ENCODE results near the gene ZBTB37.
"Not testable (repeated sequence)": the region's sequence is repeated elsewhere in the genome, so short reads cannot be mapped to it uniquely, and the experiment has no call there.

Gene ZBTB37

GRCh38 chr1:173871500-173871899 is 3.3 kb downstream of the ZBTB37 start:
- TF ChIP-seq BACH2 (CRISPR knock-in tag; IDR thresholded peaks at IDR 0.05; ENCODE audit: borderline replicate concordance), result no peak

DNA sequence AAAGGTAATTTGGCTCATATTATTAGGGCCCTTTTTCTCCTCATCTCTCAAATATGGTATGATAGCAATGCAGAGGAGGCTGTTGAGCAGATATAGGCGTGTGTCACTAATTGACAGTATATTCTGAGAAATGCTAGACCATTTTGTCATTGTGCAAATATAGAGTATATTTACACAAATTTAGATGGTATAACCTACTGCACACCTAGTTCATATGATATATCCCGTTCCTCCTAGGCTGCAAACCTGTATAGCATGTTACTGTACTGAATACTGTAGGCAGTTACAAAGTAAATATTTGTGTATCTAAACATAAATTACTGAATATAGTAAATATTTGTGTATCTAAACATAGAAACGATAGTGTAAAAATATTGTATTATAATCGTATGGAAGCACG is 8.6 kb downstream of the ZBTB37 start:
- TF ChIP-seq ZNF8 (CRISPR knock-in tag; IDR thresholded peaks at IDR 0.05) (no peak), ARNTL (CRISPR knock-in tag; IDR thresholded peaks at IDR 0.05; ENCODE audit: borderline replicate concordance, low read depth) (no peak), PPARA (CRISPR knock-in tag; IDR thresholded peaks at IDR 0.05; ENCODE audit: borderline replicate concordance) (no peak), GLIS3 (CRISPR knock-in tag; IDR thresholded peaks at IDR 0.05) (no peak), SNAI2 (CRISPR knock-in tag; IDR thresholded peaks at IDR 0.05) (no peak), OSR1 (CRISPR knock-in tag; IDR thresholded peaks at IDR 0.05) (no peak), RARB (CRISPR knock-in tag; IDR thresholded peaks at IDR 0.05) (no peak), ISL1 (CRISPR knock-in tag; IDR thresholded peaks at IDR 0.05) (no peak), TOX (CRISPR knock-in tag; IDR thresholded peaks at IDR 0.05; ENCODE audit: borderline replicate concordance) (no peak)
- TF ChIP-seq, protein P1, sequence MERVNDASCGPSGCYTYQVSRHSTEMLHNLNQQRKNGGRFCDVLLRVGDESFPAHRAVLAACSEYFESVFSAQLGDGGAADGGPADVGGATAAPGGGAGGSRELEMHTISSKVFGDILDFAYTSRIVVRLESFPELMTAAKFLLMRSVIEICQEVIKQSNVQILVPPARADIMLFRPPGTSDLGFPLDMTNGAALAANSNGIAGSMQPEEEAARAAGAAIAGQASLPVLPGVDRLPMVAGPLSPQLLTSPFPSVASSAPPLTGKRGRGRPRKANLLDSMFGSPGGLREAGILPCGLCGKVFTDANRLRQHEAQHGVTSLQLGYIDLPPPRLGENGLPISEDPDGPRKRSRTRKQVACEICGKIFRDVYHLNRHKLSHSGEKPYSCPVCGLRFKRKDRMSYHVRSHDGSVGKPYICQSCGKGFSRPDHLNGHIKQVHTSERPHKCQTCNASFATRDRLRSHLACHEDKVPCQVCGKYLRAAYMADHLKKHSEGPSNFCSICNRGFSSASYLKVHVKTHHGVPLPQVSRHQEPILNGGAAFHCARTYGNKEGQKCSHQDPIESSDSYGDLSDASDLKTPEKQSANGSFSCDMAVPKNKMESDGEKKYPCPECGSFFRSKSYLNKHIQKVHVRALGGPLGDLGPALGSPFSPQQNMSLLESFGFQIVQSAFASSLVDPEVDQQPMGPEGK (CRISPR knock-in tag; IDR thresholded peaks at IDR 0.05; ENCODE audit: borderline replicate concordance), result no peak
- no peak for ATAC-seq

More at GRCh38 chr1:173871500-173871899, 3.3 kb downstream of the ZBTB37 start:
- no peak for ATAC-seq

DNA sequence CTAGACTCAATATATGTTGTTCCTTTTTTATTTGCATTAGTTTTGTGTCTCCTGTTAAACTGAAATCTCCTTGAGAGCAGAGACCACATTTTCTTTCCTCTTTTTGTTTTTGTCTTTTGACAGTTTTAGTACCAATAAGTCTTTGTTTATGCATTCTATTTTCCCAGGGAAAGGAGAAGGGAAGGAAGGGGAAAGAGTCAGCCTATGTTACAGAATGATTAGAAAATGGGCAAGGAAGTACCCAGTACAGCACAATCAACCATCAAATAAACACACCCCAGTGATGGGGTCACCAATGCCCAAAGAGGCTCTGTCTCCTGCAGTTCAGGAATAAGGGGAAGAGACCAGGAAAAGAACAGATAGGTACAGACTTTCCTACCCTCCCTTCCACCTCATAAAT is 10.1 kb downstream of the ZBTB37 start:
- TF ChIP-seq ZC3H10 (CRISPR knock-in tag; IDR thresholded peaks at IDR 0.05) (no peak), ZNF70 (CRISPR knock-in tag; IDR thresholded peaks at IDR 0.05) (no peak), GLIS3 (CRISPR knock-in tag; IDR thresholded peaks at IDR 0.05) (no peak), ZNF8 (CRISPR knock-in tag; IDR thresholded peaks at IDR 0.05) (no peak)
- TF ChIP-seq, protein P2, sequence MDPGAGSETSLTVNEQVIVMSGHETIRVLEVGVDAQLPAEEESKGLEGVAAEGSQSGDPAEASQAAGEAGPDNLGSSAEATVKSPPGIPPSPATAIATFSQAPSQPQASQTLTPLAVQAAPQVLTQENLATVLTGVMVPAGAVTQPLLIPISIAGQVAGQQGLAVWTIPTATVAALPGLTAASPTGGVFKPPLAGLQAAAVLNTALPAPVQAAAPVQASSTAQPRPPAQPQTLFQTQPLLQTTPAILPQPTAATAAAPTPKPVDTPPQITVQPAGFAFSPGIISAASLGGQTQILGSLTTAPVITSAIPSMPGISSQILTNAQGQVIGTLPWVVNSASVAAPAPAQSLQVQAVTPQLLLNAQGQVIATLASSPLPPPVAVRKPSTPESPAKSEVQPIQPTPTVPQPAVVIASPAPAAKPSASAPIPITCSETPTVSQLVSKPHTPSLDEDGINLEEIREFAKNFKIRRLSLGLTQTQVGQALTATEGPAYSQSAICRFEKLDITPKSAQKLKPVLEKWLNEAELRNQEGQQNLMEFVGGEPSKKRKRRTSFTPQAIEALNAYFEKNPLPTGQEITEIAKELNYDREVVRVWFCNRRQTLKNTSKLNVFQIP (CRISPR knock-in tag; IDR thresholded peaks at IDR 0.05; ENCODE audit: borderline replicate concordance, low read depth), result no peak
- no peak for ATAC-seq

GRCh38 chr1:173881117-173881516 is 12.9 kb downstream of the ZBTB37 start:
- not testable (repeated sequence) for ATAC-seq

GRCh38 chr1:173884701-173885100 is 16.5 kb downstream of the ZBTB37 start:
- ATAC-seq, result no peak
- TF ChIP-seq CSRNP3 (CRISPR knock-in tag; IDR thresholded peaks at IDR 0.05), result no peak
- TF ChIP-seq SNAI2 (CRISPR knock-in tag; IDR thresholded peaks at IDR 0.05), result no peak
- TF ChIP-seq TCF4 (CRISPR knock-in tag; IDR thresholded peaks at IDR 0.05; ENCODE audit: borderline replicate concordance), result no peak
- no peak for TF ChIP-seq ARNTL (CRISPR knock-in tag; IDR thresholded peaks at IDR 0.05; ENCODE audit: borderline replicate concordance, low read depth)
- no peak for TF ChIP-seq ZNF565 (CRISPR knock-in tag; conservative IDR thresholded peaks at IDR 0.05; ENCODE audit: low read depth)
- no peak for TF ChIP-seq TSHZ2 (CRISPR knock-in tag; IDR thresholded peaks at IDR 0.05)
- TF ChIP-seq ZC3H10 (CRISPR knock-in tag; IDR thresholded peaks at IDR 0.05), result no peak
- TF ChIP-seq GLIS3 (CRISPR knock-in tag; IDR thresholded peaks at IDR 0.05), result no peak
- TF ChIP-seq, protein P2 (CRISPR knock-in tag; IDR thresholded peaks at IDR 0.05; ENCODE audit: borderline replicate concordance, low read depth), result no peak
- TF ChIP-seq, protein P3, sequence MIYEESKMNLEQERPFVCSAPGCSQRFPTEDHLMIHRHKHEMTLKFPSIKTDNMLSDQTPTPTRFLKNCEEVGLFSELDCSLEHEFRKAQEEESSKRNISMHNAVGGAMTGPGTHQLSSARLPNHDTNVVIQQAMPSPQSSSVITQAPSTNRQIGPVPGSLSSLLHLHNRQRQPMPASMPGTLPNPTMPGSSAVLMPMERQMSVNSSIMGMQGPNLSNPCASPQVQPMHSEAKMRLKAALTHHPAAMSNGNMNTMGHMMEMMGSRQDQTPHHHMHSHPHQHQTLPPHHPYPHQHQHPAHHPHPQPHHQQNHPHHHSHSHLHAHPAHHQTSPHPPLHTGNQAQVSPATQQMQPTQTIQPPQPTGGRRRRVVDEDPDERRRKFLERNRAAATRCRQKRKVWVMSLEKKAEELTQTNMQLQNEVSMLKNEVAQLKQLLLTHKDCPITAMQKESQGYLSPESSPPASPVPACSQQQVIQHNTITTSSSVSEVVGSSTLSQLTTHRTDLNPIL (CRISPR knock-in tag; IDR thresholded peaks at IDR 0.05; ENCODE audit: low read depth), result no peak
- no peak for TF ChIP-seq ZFP3 (CRISPR knock-in tag; IDR thresholded peaks at IDR 0.05)
- TF ChIP-seq ZFP30 (CRISPR knock-in tag; IDR thresholded peaks at IDR 0.05), result no peak
